Epidermal melanocyte (primary cell): ENCODE data around the gene MICALL1.
"Not testable (repeated sequence)": the region's sequence is repeated elsewhere in the genome, so short reads cannot be mapped to it uniquely, and the experiment has no call there.

Experiments
- DNase-seq: peaks from one replicate; pipeline ENCODE4 v3.0.0; 2011; ENCODE audit warnings: low spot score; ENCODE audit not compliant: insufficient read length

The MICALL1 gene

DNA sequence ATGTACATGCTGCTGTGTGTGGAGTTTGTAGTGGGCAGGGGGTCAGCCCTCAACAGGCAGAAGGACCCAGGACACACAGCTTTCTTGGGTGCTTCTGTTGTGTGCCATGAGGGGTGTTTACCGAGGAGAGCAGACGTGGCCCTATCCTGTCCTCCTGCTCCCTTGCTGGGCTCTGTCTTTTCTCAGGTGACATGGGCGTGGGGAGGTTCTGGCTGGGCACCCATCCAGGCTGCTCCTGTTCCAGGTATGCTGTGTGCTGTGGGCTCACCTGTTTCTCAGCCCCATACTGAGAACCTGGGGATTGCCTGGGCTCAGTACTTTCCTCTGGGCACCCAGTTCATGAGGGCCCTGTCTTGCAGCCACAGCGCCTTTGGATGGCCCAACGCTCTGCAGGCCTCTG, 23.3 kb downstream of the MICALL1 start:
- DNase-seq = no peak

DNA sequence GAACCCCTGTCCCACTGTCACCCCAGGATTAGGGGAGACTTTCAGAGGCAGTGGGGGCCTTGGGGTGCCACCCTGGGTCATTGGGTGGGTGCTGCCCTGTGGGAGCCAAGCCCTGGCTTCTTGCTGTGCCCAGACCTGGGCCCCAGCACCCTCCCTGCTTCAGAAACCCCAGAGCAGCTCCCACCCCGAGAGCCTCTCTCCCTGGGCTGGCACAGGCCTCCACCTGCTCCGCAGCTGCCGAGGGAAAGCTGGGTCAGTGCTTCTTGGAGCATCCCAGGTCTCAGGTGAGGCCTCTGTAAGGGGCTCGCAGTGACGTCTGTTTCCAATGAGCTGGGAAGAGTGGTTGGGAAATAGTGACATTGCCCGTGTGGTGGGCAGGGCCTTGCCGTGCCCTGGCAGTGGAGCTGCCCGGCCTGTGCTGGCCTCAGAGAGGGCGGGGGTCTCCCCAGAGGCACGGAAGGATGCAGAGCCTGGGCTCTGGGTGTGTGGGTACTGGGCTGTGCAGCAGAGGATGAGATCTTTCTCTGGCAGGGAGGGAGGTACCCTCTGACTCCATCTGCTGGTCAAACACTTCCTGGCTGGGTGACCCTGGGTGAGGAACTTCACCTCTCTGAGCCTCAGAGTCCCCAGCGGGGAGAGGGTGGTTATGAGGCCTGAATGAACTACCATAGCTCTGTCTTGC, 24.3 kb downstream of the MICALL1 start:
- DNase-seq = no peak

DNA sequence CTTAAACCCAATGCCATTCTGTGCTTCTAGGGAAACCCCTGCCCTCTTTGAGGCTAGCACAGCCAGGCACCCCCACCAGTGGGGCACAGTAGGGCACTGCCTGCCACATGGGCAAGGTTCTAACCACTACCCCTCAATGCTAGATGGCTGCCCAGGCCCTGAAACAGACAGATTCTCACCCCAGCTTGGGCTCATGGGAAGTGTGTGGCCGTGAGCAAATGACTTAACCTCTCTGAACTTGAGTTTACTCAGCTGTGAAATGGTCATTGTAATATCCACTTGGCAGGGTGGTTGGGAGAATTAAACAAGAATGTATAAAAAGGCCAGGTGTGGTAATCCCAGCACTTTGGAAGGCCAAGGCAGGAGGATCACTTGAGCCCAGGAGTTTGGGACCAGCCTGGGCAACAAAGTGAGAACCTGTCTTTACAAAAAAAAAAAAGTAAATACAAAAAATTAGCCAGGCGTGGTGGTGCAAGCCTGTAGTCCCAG, 24.9 kb downstream of the MICALL1 start:
- no peak for DNase-seq

DNA sequence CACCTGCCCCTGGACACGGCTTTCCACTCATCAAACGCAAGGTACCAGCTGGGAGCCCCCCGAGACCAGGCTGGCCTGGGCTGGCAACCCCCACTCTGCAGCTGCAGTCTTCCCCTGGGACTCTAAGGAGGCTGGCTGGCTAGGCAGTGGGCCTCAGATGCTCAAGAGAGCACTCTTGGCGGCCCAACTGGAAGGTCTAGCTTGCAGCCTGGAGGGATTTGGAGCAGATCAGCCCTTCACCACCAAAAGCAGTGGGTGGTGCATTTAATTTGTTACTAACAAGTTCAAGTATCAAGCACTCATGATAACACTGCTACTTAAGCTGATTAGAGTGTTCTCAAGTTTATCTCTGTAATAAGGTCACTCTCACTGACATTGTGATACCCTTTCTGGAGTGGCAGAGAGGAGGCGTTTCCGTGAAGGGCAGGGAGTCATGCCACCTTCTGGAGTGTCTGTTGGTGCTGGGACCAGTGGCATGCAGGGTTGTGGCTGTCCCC, 25.8 kb downstream of the MICALL1 start:
- DNase-seq = no peak

DNA sequence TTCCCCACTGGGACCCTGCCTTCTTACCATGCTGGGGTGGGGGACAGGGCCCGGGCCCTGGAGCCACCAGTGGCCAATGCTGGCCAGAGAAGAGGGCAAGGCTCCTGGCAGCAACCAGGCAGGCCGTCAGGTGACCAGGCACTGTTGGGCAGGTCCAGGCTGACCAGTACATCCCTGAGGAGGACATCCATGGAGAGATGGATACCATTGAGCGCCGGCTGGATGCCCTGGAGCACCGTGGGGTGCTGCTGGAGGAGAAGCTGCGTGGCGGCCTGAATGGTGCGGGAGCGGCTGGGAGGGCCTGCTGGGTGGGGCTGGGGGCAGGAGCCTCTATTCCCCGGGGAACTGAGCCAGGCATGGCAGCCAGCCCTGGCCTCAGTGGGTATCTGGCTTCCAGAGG, 26.3 kb downstream of the MICALL1 start:
- DNase-seq = no peak

DNA sequence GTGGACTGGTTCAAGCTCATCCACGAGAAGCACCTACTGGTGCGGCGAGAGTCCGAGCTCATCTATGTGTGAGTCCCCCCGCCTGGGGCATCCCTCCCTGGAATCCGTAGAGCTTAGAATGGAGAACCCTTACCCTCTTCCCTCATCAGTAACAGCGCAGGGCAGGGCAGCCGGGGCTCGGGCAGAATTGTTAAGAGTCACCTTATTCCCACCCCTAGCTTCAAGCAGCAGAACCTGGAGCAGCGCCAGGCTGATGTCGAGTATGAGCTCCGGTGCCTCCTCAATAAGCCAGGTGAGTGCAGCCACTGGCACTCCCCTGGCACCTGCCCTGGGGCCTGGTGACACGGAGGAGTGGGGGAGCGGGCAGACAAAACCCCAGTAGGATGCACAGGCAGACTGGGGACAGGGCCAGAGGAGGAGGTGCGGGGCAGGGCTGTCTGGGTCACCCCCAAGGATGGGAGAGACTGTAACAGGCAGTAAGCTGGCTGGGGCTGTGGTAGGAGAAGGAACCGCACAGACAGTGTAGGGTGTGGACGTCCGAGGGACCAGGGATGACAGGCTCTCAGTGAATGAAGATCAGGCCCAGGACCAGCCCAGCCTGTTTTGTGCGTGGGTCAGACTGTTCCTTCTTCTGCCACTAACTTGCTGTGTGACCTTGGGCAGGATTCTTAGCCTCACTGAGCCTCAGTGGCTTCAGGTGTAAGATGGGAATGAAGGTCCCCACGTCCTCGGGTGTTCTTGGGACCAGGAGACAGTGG, 26.9 kb downstream of the MICALL1 start:
- DNase-seq = no peak

DNA sequence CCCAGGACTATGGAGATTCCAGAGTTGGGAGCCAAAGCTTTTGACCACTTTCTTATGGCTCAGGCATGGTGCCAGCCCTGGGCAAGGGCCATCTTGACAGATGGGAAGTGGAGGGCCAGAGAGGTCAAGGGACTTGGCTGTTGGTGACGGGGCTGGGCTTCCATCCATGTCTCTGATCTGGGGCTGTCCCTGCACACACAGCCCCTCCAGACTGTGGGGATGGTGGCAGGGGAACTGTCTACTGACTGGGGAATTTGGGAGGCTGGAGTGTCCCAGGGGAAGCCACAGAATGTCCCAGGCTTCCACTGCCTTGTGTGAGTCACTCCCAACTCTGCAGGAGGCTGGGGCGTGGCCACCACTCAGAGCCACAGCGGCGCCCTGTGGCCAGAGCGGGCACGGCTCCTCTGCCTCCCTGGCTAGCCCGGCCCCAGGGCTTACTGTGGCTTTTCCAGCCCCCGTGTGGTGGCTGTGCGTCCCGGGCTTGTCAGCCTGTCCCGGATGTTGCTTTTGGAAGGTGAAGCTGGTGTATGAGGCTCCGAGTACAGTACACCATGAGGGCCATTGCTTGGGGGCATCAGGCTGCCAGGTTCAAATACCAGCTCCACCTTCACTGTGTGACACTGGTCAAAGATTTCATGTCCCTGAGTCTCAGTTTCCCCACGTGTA, 27.7 kb downstream of the MICALL1 start:
- peak; percentile 90 for DNase-seq

DNA sequence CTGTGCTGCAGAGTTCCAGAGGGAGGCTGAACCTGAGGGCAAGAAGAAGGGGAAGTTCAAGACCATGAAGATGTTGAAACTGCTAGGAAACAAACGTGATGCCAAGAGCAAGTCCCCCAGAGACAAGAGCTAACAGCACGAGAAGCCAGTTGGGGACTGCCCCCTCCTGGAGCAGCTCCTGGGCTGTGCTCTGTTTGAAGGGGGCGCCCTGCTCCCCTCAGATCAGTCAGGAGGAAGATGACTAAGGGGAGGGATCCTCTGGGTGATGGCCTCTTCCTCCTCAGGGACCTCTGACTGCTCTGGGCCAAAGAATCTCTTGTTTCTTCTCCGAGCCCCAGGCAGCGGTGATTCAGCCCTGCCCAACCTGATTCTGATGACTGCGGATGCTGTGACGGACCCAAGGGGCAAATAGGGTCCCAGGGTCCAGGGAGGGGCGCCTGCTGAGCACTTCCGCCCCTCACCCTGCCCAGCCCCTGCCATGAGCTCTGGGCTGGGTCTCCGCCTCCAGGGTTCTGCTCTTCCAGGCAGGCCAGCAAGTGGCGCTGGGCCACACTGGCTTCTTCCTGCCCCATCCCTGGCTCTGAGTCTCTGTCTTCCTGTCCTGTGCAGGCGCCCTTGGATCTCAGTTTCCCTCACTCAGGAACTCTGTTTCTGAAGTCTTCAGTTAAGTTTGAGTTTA, 34.7 kb downstream of the MICALL1 start:
- DNase-seq = no peak

DNA sequence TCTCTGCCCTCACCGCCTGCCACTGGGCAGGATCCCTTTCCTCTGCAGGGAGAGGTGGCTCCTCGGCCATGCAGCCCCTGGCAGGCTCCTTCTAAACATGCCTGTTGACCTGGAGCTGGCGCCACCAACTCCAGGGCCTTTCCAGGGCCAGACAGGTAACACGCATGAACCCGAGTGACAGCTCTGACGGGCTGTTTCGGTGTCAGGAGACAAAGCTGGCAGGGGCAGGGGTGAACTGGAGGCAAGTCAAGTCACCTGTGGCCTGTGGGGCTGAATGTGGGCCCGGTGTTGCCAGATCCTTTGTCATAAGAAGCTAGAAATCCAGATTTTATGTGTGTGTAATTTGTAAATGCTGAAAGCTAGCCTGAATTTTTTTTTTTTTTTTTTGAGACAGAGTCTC, 36.0 kb downstream of the MICALL1 start:
- no peak for DNase-seq

DNA sequence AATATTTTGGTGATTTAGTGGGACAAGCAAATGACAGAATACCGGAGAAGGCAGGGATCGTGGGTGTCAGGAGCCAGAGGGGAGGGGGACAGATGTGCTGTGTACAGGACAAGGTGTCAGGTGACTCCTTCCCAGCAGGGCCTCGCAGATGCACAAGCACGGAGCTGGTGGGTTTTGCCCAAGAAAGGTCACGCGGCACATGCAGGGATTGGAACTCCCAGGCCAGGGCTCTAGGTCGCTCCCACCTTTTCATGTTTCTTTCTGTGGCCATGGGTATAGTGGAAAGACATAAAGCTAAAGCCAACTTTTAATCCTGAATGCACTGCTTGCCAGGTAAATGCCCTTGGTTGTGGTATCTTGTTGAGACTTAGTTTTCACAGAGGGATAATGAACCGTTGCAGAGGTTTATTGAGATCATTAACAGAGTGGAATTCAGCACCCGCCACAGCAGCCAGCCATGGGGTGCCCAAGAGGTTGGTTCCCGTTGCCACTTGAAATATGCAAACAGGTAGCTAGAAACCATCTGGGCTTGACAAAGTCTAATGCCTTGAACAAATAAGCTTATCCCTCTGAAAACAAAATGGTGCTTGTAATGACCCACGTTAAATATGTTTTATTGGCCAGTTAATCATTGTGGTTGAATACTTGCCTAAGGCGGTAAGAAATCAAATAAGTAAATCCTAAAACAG, 37.2 kb downstream of the MICALL1 start:
- DNase-seq = no peak

DNA sequence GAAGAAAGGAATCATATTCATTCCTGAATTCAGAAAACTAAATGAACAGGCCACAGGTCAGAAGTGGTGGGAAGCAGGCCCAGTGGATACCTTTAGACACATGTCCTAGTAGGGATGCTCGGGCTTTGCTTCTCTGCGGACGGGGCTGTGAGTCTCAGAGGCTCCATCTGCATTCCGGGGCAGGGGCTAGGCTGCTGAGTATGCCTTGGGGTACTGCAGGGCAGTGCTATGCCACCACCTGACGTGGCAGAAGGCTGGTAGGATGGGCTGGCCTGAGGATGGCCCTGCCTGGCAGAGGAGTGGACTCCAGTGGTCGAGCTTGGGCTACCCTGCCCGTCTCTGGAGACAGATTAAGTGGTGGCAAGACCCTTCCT, 37.7 kb downstream of the MICALL1 start:
- DNase-seq = no peak

DNA sequence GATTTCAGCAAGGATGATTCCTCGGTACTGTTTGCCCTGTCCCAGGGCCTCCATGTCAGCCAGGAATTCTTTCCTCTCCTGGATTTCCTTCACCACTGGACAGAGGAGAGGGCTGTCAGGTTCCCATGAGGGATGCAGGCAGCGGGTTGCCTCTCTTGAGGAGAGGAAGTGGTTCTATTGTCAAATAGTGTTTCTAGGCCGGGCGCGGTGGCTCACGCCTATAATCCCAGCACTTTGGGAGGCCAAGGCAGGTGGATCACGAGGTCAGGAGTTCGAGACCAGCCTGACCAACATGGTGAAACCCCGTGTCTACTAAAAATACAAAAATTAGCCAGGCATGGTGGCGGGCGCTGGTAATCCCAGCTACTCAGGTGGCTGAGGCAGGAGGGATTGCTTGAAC, 38.3 kb downstream of the MICALL1 start:
- DNase-seq = not testable (repeated sequence)

DNA sequence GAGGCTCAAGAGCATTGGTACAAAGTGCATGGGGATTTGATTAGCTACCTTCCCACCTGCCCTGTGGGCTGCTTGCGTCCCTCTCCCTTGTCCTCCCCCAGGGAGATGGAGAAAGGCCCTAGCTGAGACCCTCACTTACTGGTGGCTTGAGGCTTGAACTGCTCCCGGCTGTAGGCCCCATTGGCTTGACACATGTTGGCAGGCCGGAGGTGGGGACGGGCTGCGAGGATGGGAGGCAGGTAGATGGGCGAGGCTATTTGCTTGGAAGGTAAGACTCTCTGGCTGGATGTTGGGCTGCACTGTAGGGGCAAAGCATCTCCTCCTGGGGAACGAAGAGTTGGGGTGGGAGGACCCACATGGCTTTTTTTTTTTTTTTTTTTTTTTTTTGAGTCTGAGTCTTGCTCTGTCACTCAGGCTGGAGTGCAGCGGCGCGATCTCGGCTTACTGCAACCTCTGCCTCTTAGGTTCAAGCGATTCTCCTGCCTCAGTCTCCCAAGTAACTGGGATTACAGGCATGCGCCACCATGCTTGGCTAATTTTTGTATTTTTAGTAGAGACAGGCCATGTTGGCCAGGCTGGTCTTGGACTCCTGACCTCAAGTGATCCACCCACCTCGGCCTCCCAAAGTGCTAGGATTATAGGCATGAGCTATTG, 41.2 kb downstream of the MICALL1 start:
- not testable (repeated sequence) for DNase-seq

DNA sequence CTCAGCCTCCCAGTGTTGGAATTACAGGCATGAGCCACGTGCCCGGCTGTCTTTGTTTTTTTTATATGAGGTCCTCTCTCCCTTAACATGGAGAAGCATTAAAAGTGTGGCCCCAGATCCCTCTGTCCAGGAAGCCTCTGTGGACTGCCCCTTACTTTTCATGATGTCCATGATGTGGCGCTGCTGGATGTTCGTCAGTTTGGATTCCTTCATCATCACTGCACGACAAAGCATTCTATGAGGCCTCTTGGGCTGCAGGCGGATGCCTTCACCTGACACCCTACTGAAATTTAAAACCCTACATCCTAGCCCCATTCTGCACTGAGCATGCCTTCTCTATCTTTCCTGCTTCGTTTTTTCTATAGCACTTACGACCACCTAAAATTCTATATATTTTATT, 45.2 kb downstream of the MICALL1 start:
- DNase-seq = no peak

DNA sequence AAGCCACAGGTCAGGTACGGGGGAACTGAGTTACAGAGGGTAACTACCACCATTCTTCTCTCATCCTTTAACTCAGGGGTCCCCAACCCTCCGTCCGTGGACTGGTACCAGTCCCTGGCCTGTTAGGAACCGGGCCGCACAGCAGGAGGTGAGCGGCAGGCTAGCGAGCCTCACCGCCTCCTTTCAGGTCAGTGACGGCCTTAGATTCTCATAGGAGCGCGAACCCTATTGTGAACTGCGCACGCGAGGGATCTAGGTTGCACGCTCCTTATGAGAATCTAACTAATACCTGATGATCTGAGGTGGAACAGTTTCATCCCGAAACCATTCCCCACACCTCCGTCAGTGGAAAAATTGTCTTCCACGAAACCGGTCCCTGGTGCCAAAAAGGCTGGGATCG, 46.5 kb downstream of the MICALL1 start:
- DNase-seq = not testable (repeated sequence)

DNA sequence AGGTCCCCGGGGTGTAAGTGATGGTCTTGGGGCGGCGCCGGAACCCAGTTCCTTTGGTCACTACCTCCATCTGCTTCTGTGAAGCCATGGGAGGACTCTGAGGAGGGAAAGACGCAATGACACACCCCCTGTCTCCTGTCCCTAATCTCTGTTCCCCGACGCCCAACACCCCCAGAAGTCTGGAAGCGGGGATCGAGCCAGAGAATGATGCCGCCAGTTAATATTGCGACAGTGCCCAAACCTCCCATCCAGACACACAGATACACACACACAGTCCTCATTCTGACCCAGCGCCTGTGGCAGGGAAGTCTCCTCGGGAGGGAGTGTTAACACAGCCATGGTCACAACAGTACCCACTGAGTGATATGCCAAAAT, 47.0 kb downstream of the MICALL1 start:
- DNase-seq = no peak

DNA sequence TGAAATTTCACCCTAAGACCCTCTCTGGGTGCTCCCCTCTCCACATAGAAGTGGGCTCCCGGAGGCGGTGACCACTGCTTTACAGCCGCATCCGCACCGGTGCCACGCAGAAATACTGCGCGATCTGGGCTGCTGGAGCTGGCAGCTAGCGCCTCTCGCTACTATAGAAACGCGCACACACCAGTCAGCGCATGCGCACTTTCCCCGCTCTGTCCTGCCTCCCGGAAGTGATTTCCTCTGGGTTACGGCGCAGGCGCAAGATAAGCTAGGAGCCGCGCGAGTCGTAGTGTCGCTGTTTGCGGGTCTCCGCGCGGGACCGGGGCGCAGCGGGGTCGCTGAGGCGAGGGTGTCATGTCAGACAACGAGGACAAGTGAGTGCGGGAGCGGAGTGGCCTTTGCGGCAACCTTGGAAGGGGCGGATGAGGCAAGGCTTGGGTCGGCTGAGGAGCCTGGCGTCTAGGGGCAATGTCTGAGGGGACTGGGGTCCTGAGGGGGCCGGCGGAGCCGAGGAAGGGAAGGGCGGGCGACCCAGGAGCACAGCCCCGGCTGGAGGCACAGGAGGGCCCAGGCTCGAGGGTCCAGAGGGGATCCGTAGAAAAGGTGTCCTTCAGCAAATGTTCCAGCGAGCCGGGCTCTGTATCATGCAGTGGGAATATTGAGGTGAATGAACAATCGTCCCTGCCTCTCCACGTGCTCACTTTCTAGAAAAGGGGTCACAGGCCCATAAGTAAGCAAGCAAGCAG, 47.5 kb downstream of the MICALL1 start, which contains the start of the genes C22orf23 and POLR2F:
Gene C22orf23 (minus strand): TSS at position 165 of the 743 bp plus-strand sequence. CDS start 452 bp downstream, outside the sequence.
Gene POLR2F (plus strand): TSS at position 263 of the 743 bp plus-strand sequence. CDS start 89 bp downstream, at position 352.
- DNase-seq = peak; percentile 97

DNA sequence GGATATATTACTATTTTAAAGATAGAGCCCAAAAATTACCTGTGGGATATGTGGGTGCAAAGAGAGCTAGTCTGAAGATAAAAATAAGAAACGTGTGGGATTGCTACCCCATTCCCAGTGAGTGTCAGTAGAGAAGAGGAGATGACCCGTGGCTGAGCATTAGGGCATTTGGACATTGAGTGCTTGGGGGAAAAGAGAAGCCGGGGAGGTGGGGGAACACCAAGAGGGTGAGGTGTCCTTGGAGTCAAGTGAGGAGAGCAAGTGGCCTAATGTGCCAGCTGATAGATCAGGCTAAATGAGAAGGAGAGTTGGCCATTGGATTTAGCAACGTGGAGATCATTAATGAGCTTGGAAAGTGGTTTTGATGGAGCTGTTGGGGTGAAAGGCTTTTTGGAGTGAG, 48.6 kb downstream of the MICALL1 start:
- DNase-seq = no peak

DNA sequence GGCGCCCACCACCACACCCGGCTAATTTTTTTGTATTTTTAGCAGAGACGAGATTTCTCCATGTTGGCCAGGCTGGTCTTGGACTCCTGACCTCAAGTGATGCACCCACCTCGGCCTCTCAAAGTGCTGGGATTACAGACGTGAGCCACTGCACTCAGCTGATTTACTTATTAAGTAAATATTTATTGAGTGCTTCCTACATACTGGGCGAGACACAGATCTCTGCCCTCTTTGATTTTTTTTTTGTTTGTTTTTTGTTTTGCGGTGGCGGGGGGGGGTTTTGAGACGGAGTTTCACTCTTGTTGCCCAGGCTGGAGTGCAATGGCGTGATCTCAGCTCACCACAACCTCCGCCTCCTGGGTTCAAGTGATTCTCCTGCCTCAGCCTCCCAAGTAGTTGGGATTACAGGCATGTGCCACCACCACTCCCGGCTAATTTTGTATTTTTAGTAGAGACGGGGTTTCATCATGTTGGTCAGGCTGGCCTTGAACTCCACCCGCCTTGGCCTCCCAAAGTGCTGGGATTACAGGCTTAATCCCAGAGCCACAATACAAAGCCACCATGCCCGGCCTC, 49.8 kb downstream of the MICALL1 start:
- DNase-seq = not testable (repeated sequence)
